Subcutaneous adipose tissue (tissue), 4 donors: ENCODE measurements around the gene FAM193A. TPM values are rescaled to one million over a fixed set of nuclear protein-coding genes. Genes with fewer than 3 reads are reported as not detected.

Experiments used
- CTCF ChIP-seq: fragments of 450-650 bp; IDR thresholded peaks from one replicate; pipeline ENCODE4 v1.5.1; 2016; ENCODE audit warnings: low read depth, mild to moderate bottlenecking, control low read depth, antibody characterized with exemption, moderate library complexity
- total RNA-seq, 4 donors: library from RNA; depleted of rRNA; stranded (reverse); fragments of >200 nt; gene quantifications; one replicate each; pipeline ENCODE4 v1.1.0, GENCODE V29; 2016

Gene FAM193A
- total RNA-seq, result 10 to 100 TPM; 16.5 to 39.2 (median 24.0) TPM

- no peak for TF ChIP-seq CTCF
Observed at GRCh38 chr4:2536193-2537010, at the start of gene FAM193A. FAM193A (plus strand) TSS chr4:2536647; CDS start chr4:2536916, 269 bp downstream.

GRCh38 chr4:2486981-2487380, 49.5 kb upstream of the FAM193A start:
- no peak for TF ChIP-seq CTCF

- TF ChIP-seq CTCF, result no peak
Observed at GRCh38 chr4:2487632-2488031, 48.8 kb upstream of the FAM193A start.

- TF ChIP-seq CTCF, result no peak
Observed at GRCh38 chr4:2489081-2489805, 47.2 kb upstream of the FAM193A start.

GRCh38 chr4:2489841-2490552, 46.5 kb upstream of the FAM193A start:
- no peak for TF ChIP-seq CTCF

- TF ChIP-seq CTCF, result no peak
Observed at GRCh38 chr4:2492970-2493369, 43.5 kb upstream of the FAM193A start.

- no peak for TF ChIP-seq CTCF
Observed at GRCh38 chr4:2494992-2495391, 41.5 kb upstream of the FAM193A start.
